HG03135 (cell line): ENCODE data around the gene FAT4.
A peak's percentile ranks its signal among the peaks of the same experiment; 100 is the strongest.

ENCODE experiments used
- ATAC-seq: cut with Tn5 transposase; IDR thresholded peaks from one replicate; pipeline ENCODE4 v1.9.1; 2021; ENCODE audit warnings: mild to moderate bottlenecking, moderate library complexity; ENCODE audit not compliant: unreplicated experiment

FAT4 gene, protein sequence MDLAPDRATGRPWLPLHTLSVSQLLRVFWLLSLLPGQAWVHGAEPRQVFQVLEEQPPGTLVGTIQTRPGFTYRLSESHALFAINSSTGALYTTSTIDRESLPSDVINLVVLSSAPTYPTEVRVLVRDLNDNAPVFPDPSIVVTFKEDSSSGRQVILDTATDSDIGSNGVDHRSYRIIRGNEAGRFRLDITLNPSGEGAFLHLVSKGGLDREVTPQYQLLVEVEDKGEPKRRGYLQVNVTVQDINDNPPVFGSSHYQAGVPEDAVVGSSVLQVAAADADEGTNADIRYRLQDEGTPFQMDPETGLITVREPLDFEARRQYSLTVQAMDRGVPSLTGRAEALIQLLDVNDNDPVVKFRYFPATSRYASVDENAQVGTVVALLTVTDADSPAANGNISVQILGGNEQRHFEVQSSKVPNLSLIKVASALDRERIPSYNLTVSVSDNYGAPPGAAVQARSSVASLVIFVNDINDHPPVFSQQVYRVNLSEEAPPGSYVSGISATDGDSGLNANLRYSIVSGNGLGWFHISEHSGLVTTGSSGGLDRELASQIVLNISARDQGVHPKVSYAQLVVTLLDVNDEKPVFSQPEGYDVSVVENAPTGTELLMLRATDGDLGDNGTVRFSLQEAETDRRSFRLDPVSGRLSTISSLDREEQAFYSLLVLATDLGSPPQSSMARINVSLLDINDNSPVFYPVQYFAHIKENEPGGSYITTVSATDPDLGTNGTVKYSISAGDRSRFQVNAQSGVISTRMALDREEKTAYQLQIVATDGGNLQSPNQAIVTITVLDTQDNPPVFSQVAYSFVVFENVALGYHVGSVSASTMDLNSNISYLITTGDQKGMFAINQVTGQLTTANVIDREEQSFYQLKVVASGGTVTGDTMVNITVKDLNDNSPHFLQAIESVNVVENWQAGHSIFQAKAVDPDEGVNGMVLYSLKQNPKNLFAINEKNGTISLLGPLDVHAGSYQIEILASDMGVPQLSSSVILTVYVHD (N-terminal part only)

DNA sequence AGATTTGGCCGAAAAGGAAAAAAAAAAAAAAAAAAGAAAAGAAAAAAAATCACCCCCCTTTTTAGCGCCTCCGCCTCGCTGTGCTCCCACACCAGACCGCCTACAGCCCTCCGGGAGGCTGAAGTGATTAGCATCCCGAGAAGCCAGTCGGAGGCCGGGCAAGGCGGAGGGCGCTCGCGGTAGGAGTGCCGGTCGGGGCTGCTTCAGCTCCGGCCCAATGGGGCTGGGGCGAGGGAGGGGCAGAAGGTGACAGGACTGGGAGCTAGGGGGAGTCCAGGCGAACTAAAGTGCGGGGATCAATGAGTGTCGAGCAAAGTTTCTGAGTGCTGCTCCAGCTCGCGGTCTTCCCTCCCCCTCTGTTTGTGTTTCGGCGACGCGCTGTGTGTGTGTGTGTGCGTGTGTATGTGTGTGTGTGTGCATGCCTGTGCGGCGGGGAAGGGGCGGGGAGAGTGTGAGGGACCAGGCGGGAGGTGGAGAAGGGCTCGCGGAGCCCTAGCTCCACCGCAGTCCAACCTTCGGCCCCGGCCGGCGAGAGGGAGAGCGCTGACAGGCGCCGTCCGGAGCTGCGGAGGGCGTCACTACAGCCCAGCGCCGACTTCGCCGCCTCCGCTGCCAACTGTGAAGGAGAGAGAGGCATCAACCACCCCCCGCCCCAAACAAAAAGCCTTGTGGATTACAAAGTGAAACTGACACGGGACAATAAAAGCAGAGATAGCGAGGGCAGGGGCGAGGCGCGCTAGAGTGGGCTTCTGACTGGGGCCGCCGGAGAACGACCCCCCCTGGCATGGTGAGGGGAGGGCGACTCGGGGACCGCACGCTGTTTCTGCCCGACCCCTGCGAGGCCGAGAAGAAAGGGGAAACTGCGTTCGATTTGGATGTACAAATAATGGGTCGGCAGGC lies at the start of gene FAT4:
FAT4 (plus strand) TSS at position 280 of the 900 bp plus-strand sequence. CDS start 1,457 bp downstream, outside the sequence.
- ATAC-seq: peak; percentile 76

DNA sequence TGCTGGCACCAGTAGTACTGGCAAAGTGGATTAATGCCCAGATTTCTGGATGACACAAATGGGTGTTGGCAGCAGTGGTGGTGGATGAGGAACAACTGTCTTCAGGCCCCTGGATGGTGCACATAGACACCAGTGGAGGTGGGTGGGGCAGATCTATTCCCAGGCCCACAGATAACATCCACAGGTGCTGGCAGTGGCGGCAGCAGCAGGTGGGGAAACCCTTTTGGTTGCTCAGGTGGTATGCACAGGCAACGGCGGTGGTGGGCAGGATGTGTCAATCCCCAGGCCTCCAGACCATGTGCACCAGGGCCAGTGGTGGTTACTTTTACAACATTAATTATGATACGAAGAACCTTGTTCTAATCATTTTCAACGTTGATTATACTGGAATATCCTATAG lies 48.9 kb upstream of the FAT4 start:
- ATAC-seq: no peak

DNA sequence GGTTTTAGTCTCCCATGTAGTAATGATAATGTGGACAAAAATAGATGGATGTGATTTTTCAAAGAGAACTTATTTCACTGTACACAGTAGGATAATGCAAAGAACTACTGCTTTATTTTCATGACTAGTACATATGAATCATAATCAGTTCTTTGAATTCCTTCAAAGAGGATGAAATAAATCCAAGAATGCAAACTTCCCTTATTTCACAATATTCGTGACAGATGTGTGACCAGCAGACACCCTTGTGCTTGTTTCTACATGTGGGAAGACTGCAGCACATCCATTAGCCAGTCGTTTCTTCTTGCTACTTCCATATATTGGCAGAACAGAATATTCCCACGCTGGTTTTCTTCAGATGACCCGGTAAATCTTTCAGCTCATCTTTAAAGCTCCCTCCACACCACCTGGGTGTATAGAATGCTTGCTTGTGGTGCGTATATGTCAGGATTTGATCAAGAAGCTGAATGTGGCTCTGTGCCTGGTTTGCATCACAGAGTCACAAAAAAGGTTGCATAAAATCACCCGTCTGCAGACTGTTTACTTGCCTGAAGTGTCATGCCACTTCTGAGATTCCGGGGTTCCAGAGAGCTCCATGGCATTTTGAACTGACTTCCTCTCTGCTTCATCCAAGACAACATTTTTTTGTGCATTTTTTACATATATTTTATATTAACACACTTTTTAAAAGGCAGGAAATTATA lies 47.7 kb upstream of the FAT4 start:
- no peak for ATAC-seq

DNA sequence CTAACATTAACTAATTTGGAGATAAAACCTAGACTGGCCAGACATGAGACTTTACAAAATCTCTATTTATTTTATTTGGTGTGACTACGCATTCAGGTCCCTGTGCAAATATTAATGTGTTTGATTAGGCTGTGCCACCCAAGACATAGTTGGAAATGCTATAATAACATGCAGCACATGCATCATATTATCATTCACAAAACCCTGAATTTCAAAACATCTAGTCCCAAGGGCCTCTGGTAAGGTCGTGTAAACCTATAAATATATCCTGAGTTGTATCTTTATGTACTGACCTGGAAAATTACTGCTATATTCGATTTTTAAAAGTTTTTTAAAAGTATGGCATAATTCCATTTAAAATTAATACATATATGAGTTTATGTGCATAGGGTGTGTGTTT lies 47.1 kb upstream of the FAT4 start:
- ATAC-seq: no peak

DNA sequence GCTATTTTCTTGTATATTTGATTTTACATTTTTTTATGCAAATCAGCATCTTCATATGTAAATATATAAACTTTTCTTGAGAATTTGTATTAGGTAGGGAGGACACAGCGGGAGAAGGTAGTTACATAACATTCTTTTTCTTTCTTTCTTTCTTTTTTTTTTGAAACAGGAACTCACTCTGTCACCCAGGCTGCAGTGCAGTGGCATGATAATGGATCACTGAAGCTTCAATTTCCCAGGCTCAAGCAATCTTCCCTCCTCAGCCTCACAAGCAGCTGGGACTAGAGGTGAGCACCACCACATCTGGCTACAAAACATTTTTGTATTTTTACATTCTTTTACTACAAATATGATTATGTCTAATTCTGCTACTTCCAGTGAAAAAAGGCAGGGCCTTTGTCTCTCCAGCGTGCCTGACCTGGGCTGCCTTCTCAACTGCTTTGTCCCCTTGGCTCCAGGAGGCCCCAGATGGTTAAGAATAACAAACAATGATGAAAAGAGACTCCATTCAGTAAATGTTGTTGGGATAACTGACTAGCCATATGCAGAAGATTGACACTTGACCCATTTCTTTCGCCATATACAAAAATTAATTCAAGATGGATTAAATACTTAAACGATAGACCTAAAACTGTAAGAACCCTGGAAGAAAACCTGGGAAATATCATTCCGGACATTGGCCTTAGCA lies 46.5 kb upstream of the FAT4 start:
- ATAC-seq: no peak

DNA sequence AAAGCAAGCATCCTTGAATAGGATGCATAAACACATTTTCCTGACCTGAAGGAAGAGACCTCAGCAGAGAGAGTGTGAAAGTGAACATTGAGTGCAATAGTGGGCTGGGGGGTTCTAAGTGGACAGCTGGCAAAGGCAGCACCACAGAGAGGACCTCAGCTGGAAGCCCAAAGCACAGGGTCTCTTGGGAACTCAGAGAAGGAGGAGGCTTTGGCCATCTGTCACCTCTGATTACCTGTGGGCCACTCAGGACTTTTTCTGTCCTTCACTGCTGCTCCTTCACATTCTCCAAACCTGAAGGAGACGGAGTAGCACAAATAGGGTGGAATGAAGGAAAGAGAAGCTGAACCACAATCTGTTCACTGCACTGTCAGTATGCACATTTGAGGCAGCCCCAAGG lies 37.9 kb upstream of the FAT4 start:
- no peak for ATAC-seq

DNA sequence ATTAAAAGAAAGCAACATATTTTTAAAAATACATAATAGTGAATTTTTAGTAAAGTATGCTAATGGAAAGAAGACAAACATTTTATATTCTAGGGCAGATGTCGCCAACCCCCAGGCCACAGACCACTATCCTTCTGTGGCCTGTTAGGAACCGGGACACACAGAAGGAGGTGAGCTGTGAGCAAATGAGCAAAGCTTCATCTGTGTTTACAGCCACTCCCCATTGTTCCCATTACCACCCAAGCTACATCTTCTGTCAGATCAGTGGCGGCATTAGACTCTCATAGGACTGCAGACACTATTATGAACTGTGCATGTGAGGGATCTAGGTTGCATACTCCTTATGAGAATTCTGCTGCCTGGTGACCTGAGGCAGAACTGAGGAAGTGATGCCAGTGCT lies 37.0 kb upstream of the FAT4 start:
- no peak for ATAC-seq

DNA sequence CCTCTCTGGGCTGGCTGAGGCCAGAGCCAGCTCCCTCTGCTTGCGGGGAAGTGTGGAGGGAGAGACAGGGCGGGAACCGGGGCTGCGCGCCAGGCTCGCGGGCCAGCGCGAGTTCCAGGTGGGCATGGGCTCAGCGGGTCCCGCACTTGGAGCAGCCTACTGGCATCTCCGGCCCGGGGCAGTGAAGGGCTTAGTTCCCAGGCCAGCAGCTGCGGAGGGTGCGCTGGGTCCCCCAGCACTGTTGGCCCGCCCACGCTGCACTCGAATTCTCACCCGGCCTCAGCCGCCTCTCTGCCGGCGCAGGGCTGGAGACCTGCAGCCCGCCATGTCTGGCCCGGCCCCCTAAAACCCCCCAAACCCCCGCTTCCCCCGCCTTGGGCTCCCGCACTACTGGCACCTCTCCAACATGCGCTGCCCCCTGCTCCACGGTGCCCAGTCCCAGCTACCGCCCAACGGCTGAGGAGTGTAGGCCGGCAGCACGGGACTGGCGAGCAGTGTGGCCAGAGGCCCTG lies 33.8 kb upstream of the FAT4 start:
- no peak for ATAC-seq

DNA sequence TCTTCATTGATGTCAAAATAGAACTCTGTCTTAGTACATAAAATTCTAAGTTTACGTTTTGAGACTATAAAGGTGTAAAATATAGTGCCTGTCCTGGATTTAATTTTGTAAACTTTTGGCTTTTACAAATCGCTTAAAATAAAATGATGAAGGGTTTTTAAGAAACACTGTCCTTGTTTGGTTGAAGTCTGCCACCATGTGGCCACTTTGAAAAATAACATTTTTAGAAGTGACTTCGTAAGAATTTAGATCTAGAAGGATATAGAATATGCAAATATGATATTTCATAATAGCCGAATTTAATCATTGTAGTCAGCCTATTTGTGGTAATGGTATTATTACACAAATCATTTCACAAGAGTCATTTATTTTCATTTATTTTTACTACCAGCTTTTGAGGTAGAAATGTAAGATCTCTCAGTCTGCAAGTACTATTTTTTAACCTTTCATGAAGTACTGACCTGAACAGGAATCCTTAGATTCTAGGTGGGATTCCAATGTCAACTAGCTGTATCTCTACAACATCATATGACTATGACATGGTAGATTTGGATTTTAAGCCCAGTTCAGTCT lies 31.0 kb upstream of the FAT4 start:
- ATAC-seq: no peak

DNA sequence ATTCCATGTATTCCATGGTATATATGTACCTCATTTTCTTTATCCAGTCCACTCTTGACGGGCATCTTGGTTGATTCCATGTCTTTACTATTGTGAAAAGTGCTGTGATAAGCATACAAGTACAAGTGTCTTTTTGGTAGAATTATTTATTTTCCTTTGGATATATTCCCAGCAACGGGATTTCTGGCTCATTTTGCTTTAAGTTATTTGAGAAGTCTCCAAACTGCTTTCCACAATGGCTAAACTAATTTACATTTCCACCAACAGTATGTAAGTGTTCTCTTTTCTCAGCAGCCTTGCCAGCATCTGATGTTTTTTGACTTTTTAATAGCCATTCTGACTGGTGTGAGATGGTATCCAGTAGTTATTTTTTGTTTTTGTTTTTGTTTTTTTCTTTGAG lies 17.6 kb upstream of the FAT4 start:
- no peak for ATAC-seq

DNA sequence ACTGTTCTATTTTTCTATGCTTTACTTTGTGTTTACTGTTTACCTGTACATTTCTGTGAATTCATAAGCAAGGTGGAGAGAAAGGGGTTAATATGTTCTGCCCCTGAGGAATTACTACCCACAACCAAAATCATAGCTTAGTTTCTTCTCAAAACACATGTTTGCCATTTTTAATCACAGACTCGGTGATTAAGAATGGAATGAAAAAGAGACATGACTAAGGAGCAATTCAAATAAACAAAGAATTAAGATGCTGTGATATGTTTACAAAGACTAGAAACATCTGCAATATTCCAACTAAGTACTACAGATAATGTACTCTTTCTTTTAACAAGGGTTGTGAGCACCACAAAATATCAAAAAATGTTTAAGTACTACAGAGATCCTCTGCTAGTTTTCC lies 11.7 kb upstream of the FAT4 start:
- no peak for ATAC-seq

DNA sequence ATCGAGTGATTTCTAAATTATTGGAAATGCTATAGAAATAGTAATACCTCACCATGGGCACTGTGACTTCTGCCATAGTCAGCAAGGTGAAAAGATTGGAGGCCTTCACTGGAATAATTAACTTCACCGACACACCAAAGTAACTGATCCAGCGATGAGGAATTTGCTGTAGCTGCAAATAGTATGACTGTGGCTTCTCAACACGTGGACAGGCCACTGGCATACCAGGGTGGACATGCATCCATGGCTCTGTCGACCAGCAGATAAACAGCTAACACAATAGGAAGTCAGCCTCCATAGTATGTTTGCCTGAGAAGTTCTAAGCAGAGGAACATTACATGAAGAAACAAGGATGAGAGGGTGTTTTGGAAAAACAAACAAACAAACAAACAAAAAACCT lies 10.9 kb upstream of the FAT4 start:
- no peak for ATAC-seq

DNA sequence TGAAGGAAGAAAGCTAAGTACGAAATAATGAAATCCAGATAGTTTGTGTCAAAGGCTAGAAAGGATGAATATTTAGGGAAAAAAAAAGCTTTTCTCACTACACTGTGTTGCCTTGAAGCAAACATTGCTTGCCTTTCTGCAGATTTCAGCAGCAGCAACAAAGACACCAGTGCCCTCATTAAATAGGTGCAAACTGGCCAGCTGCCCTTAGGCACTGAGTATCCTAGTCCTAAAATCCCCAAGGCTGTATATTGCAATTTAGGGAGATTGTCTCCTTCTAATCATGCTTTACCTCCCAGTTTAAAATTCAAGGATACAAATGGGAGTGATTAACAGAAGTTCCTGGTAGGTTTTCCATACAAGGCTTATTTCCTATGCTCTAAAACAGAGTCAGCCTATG lies 8.6 kb upstream of the FAT4 start:
- no peak for ATAC-seq

DNA sequence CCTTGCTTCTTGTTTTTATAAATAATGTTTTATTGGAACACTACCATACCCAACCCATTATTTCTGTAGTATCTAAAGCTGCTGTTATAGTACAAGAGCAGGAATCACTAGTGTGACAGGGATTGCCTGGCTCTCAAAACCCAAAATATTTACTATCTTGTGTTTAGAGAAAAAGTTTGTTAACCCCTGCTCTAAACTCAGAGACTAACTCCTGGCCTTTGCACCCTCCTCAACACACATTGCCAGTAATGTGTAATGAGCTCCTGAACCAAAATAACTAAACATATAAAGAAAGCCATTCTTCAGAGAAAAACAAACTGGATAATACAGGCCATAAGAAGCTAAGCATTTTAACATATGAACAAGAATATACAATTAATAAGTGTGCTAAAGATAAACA lies 8.2 kb upstream of the FAT4 start:
- no peak for ATAC-seq

DNA sequence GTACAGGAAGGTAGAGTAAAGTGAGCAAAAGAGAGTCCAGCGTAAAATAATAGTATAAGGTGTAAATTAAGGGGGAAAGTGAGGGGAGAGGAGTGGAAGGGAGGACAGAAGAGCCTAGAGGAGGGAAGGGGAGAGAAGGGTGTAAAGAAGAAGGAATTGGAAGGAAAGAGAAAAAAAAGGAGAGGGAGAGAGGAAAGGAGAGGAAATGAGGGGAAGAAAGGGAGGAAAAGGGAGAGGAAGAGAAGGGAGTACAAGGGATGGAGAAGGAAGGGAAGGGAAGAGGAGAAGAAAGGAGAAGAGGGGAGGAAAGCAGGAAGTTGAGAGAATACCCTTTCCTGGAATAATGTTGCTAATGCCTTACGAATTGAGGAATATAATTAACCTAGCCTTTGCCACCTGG lies 3.3 kb upstream of the FAT4 start:
- ATAC-seq: no peak

DNA sequence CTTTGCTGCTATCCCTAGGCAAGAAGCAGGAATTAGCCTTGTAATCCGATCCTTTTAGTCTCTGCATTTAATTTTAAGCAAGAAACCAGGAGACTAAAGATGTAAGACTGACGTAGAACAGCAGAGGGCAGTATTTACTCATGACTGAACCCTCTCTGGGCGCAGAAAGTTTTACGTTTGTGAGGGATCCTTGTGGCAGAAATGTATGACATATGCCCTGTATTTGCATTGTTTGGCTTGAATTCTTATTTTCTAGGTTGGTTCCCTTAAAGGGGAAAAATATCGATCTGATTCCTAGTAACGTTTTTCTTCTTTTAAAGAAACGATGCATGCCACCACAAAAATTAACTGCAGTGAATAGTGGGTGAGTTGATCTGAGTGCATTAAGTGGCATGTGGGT lies 1.3 kb upstream of the FAT4 start:
- peak; percentile 46 for ATAC-seq

DNA sequence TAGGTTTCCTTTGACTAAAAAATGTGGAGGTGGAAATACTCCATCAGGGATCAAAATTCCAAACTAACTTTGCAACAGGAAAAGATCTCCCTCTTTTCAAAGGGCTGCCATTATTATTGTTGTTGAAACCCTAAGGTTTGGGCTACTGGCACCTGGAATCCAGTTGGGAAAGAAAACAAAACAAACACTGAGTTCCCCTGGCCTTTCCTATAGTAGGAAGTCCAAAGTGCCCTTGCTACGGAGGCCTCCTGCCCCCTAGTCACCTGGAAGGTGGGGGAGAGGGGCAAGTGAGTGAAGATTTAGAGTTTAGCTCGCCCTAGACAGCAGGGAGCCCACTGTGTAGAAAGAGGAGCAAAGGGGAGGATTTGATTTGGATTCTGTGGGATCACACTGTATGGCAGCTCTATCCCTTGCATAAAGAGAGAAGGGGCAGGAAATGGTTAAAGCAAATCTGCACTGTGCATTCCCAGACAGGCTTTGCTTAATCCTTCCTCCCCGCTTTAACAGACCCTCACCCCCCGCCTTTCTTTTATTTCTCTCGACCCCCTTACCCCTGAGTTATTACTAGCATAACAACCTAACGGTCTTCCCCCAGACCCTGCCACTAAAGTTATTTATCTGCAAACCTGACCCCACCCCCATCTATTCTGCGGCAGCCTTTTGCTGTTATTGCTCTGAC lies 627 bp upstream of the FAT4 start:
- no peak for ATAC-seq

DNA sequence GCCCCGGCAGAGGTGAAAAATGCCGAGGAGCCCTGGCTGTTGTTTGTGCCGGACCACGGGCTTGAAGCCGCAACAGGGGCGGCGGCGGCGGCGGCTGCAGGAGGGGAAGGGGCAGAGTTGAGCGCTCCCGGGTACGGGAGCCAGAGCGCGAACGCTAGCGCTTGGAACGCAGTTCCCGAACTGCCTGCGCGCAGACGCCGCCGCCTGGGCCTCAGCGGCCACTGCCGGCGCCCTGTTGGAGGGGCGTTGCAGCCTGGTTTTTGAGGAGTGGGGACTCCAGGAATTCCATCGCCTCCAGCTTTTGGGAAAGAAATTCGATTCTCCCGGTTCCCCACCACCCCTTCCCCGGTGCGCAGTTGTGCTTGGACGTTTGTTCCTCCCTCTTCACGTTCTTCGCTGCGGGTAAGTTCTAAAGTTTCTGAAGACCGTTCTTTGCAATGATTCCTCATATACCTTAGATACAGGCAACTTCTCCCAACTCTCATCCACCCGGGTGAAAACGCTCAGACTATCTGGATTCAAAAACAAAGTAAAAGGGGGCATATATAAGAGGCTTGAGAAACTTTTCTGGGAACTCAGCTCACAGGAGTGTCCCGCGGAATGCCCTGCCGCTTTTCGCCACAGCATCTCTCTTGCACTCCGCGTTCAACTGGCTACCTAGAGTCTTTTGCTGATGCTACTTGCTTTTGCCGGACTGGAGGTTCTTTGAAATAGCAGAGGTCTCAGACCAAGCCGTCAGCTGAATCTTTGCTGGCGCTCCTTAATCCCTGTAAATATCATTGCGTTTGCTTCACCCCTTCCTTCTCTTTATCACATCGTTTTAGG lies 1.0 kb downstream of the FAT4 start:
- peak; percentile 19 for ATAC-seq
